Bronchial epithelial cell (primary cell): Measurements from ENCODE around the gene EYA2. TPM values are rescaled to one million over a fixed set of nuclear protein-coding genes. Genes with fewer than 3 reads are reported as not detected.

Experiments
- DNase-seq: peaks from one replicate; pipeline ENCODE4 v3.0.0-alpha.2; 2010; ENCODE audit warnings: low read depth
- FAIRE-seq: peaks from 2 replicates; lab custom pipeline; 2011; peaks lifted over from hg19 to GRCh38; lab: Jason Lieb, UNC
- H3K27me3 ChIP-seq: 2 replicates; pipeline ENCODE4 v1.5.1; 2011; ENCODE audit warnings: low read length; ENCODE audit not compliant: control insufficient read depth, insufficient read depth
- H3K36me3 ChIP-seq: 2 replicates; pipeline ENCODE4 v1.5.1; 2011; ENCODE audit warnings: low read length; ENCODE audit not compliant: control insufficient read depth, insufficient read depth
- H3K4me3 ChIP-seq: 2 replicates; pipeline ENCODE4 v1.5.1; 2011; ENCODE audit warnings: mild to moderate bottlenecking, low read depth, low read length, control low read depth
- CTCF ChIP-seq: IDR thresholded peaks from 2 replicates; pipeline ENCODE4 v1.5.1; 2011; ENCODE audit warnings: mild to moderate bottlenecking, moderate library complexity, low read length, control low read depth, inconsistent platforms; ENCODE audit not compliant: insufficient read depth, severe bottlenecking
- total RNA-seq: library from RNA; depleted of rRNA; stranded (reverse); fragments of >200 nt; gene quantifications from 2 replicates; pipeline ENCODE4 v1.2.1, GENCODE V29; 2014

The EYA2 gene
- total RNA-seq, 1 donor from 2014 or later: 8.4 TPM

GRCh38 chr20:47188540-47188939, 293.9 kb downstream of the EYA2 start:
- FAIRE-seq (no peak), DNase-seq (no peak)
- peaks cover 8% of the 10 kb centered on the region for H3K36me3 ChIP-seq

GRCh38 chr20:47189060-47189459, 294.4 kb downstream of the EYA2 start:
- no peak for TF ChIP-seq CTCF
- FAIRE-seq (no peak), DNase-seq (no peak)
- H3K36me3 ChIP-seq: peaks cover 6% of the 10 kb centered on the region
- H3K27me3 ChIP-seq: no peaks in the 10 kb centered on the region
- no peak overlapping the region for H3K4me3 ChIP-seq

More at GRCh38 chr20:47188540-47188939, 293.9 kb downstream of the EYA2 start:
- no peak overlapping the region for H3K4me3 ChIP-seq
- no peak for TF ChIP-seq CTCF
- no peaks in the 10 kb centered on the region for H3K27me3 ChIP-seq

GRCh38 chr20:47191074-47191673, 296.5 kb downstream of the EYA2 start:
- Histone ChIP-seq H3K27me3 (no peaks in the 10 kb centered on the region), H3K4me3 (no peak overlapping the region), H3K36me3 (peaks cover 6% of the 10 kb centered on the region)
- TF ChIP-seq CTCF: no peak
- DNase-seq: peak; percentile 93
- no peak for FAIRE-seq

GRCh38 chr20:47191956-47192355, 297.3 kb downstream of the EYA2 start:
- no peak for TF ChIP-seq CTCF
- FAIRE-seq (no peak), DNase-seq (no peak)
- H3K27me3 ChIP-seq: no peaks in the 10 kb centered on the region
- H3K36me3 ChIP-seq: peaks cover 5% of the 10 kb centered on the region
- no peak overlapping the region for H3K4me3 ChIP-seq

GRCh38 chr20:47195573-47195972, 300.9 kb downstream of the EYA2 start:
- H3K36me3 ChIP-seq: no peaks in the 10 kb centered on the region
- no peaks in the 10 kb centered on the region for H3K27me3 ChIP-seq
- no peak for DNase-seq
- no peak for FAIRE-seq
- H3K4me3 ChIP-seq: no peak overlapping the region
- no peak for TF ChIP-seq CTCF
